ENCODE results near the gene TUBA3D.
"Not testable (repeated sequence)": the region's sequence is repeated elsewhere in the genome, so short reads cannot be mapped to it uniquely, and the experiment has no call there.

TUBA3D gene

DNA sequence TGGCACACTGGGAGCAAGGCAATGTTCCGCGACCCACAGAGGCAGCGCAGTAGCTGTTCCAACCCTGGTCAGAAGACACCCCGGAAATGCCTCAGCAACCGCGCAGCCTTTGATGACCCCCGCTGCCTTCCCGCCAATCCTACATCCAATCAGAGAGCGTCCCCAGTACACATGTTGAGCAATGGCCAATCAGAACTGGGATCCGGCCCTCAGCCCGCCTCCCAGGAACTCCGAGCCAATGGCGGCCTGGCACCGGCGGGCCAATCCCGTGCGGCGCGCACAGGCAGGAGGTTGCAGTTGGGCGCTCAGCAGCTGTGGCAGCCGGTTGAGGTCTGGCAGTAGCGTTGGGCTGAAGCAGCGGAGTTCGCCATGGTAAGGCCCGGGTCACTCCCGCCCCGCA lies at the start of gene TUBA3D:
Gene TUBA3D, plus strand, starts transcription at position 289 of the 400 bp plus-strand sequence. Its CDS starts 81 bp downstream, at position 370.
- no peak for DNase-seq (ENCODE audit: low read depth)

DNA sequence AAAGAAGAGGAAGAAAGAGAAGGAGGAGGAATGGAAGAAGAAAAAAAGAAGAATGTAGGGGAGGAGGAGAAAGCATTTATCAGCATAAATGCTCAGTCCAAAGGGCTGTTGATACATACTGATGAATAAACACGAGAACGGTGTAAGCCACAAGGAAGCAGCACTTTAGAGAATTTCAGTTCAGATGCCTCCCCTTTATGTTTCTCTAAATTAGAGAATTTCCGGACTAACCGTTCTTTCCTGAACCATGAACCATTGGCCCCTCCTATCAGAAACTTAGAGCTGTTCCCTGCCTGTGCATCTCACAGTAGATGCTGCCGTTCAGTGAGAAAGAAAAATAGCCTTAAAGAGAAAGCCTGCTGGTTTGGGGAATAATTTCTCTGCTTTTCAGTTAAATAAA lies 49.2 kb upstream of the TUBA3D start:
- DNase-seq (ENCODE audit: low read depth), result no peak

DNA sequence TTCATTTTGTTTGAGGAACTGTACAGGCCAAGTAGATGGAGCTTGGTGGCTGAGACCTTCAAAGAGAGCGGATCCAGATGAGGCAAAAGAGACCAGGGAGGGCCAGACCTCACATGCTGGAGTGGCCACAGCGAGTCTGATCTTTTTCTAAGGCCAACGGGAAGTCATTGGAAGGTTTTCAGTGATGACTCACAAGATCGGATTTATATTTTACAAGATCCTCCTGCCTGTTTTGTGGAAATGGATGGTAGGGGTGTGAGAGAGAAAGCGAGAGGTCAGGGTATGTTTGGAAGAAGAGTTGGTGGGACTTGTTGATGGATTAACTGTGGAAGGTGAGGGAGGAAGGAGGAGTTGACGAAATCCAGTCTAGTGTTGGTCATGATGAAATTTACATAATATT lies 44.6 kb upstream of the TUBA3D start:
- DNase-seq (ENCODE audit: low read depth), result no peak

DNA sequence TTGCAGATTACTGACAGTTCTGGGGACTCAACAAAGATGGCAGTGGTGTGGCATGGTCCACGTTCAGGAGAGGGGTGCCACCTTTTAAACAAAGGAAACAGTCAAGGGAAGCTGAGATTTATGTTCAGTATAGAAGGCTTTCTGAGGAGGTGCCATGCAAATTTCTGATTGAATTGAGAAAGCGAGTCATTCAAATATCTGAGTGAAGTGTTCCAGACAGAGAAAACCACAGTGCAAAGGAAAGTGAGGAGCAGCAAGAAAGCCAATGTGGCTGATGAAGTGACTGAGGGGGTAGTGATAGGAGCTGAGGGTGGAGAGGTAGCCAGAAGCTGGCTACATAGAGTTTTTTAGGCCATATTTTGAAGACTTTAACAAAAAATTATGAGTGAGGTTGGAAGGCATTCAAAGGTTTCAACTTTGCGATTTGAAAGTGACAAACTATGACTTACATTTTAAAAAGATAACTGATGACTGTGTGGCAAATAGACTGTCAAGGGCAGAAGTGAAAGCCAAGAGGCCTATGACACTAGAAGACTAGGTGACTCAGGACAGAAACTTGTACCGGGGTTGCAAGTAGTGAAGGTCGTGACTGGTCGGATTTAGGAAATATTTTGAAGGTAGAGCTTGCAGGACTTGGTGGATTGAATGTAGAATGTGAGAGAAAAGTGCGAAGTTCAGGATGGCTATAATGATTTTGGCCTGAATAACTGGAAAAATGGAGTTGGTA lies 35.0 kb upstream of the TUBA3D start:
- DNase-seq (ENCODE audit: low read depth), result not testable (repeated sequence)

DNA sequence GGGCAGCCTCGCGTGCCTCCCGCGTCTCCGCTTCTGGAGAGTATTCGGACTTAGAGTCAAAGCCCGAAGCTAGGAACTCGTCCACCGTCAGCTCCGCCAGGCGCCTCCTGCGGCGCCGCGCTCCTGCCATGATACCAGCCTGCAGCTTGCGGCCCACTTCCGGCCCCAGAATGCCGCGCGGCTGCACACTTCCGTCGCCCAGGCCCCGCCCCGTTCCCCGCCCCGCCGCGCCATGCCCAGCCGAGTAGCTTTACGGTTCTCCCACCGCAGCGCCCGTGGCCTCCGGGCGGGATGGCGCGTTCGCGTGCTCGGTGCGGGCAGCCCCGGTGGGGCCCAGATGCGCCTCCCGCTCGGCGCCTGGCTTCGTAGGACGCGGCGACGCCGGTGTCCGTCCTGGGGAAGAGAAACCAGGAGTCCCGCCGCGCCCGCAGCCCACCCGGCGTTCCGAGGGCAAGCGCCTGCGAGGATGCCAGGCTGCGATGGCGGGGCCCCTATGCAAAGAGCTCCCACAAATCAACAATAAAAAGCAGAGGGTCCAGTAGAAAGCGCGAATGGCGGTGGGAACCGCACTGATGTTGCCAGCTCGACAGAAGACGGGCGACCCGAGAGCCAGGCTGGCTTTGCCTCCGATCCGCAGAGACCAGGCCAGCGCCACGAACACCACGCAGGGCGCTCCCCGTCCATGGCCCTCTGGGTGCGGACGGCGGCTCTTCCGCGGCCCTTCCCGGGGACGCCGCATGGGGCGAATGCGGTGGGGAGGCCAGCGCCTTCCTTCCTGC lies 31.0 kb upstream of the TUBA3D start:
- not testable (repeated sequence) for DNase-seq (ENCODE audit: low read depth)

DNA sequence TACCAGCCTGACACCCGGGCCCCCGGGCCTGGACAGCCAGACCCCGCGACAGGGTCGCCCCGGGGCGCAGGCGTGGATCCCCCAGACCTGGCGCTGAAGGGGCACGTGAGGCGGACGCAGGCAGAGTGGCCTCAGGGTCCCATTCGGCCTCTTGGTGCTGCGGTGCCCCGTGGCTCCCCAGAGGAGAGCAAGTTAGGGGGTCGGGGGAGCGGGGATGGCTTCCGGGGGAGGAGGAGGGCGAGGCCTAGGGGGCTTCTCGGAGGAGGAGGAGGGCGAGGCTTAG lies 30.5 kb upstream of the TUBA3D start:
- not testable (repeated sequence) for DNase-seq (ENCODE audit: low read depth)

DNA sequence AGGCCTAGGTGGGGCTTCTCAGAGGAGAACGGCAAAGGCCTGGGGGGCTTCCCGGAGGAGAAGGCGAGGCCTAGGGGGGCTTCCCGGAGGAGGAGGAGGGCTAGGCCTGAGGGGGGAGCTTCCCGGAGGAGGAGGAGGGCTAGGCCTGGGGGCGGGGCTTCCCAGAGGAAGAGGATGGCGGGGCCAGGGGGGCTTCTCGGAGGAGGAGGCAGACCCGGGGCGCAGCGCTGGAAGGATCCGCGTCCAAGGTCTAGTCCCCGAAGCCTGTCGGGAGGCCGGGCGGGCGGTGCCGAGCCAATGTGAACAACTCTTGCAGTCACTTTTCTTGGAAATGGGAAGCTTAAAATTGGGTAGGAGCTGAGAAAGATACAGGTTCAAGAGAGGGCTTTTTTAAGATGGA lies 30.0 kb upstream of the TUBA3D start:
- no peak for DNase-seq (ENCODE audit: low read depth)

DNA sequence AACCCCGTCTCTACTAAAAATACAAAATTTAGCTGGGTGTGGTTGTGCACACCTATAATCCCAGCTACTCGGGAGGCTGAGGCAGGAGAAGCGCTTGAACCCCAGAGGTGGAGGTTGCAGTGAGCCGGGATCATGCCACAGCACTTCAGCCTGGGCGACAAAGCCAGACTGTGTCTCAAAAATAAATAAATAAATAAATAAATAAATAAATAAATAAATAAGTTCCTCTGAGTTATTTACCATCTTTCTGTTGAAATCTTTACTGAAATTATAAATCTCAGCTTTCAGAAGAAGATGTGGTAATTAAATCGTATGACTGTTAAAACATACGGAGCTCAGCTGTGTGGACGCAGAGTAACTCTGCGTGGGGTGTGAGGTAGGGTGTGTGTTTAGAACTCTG lies 27.9 kb upstream of the TUBA3D start:
- not testable (repeated sequence) for DNase-seq (ENCODE audit: low read depth)

DNA sequence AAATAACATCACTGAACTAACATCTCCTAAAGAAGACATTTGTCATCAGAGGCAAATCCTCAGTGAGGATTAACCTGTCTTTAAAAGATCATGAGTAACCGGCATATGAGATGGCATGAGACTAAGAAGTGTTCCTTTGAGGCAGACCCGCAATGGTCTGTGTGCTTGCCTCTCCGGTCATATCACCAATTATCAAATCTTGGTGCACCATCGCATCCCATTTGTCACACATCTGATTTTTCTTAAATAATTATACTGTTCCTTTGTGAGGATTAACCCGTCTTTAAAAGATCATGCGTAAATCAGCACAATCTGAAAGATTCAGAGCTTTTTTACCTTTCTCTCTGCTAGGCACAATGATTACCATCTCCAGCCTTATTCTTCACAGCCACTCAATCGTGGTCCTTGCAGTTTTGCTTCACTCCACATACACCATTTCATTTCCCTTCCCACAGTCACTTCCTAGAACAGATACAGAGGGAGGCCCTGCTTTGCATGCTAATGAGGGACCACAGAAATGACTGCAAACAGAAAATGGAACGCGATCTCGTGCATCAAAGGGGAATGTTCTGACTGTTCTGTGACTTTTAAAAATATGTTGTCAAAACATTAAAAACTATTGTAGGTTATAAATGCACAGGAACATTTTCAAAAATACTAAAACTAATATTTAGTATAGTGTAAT lies 24.5 kb upstream of the TUBA3D start:
- not testable (repeated sequence) for DNase-seq (ENCODE audit: low read depth)

DNA sequence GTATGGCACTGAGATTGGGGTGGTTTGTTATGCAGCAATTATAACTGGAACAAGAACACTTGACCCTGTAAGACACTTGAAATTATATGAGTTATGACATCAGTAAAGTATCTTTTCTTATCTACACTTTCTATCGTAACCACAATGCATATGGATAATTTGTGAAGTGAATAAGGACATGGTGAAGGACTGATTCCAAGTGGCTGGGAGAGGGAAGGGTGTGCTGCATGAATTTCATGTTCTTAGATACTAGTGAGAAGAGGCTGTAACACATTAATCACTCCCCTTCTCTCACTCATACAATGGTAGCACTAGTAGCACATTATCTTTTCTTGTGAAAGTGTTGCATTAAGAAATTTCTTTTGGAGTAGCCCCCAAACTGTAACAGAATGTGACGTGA lies 21.0 kb upstream of the TUBA3D start:
- DNase-seq (ENCODE audit: low read depth), result not testable (repeated sequence)

DNA sequence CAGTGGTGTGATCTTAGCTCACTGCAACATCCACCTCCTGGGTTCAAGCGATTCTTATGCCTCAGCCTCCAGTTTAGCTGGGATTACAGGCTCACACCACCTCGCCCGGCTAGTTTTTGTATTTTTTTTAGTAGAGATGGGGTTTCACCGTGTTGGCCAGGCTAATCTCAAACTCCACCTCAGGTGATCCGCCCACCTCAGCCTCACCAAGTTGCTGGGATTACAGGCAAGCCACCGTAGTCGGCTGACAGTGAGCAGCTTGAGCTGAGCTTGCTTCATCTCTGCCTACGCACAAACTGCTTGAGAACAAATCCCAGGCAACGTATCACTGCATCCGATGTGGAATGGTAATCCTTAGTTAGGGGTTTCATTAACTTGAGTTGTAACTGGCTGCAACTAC lies 8.2 kb upstream of the TUBA3D start:
- DNase-seq (ENCODE audit: low read depth), result not testable (repeated sequence)

DNA sequence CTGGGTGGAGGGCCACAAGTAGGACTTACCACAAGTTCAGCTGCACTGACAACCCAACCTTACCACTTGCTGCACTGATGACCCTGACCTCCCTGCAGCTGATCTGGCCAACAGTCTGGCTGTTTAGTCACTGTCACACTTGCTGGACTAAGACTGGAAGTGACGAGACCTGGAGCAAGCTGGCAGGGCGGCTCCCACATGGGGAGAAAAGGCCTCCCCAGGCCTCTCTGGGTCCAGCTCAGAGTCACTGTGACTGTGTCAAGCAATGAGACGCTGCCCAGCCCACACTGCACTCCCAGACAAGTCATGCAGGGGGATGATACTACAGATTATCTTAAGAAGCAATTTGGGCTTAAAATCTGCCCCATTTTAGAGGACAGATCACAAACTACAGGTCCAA lies 5.0 kb upstream of the TUBA3D start:
- not testable (repeated sequence) for DNase-seq (ENCODE audit: low read depth)

DNA sequence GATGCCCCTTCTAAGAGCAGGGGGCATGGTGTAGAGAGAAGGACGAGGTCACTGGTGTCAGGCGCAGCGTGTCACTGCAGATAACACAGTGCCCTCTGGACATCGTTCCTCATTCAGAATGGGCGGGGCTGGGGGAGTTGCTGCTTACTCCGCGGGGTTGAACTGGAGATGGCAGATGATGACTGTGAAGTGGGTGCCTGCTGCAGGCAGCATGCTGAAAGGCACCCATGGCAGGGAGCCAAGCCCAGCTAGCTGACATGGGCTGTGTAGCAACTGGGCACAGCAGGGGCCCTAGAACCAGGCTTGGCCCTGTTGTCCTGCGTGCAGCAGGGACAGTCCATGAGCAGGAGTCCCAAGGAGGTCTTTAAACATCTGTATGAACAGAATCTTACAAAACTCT lies 4.3 kb upstream of the TUBA3D start:
- DNase-seq (ENCODE audit: low read depth), result not testable (repeated sequence)

DNA sequence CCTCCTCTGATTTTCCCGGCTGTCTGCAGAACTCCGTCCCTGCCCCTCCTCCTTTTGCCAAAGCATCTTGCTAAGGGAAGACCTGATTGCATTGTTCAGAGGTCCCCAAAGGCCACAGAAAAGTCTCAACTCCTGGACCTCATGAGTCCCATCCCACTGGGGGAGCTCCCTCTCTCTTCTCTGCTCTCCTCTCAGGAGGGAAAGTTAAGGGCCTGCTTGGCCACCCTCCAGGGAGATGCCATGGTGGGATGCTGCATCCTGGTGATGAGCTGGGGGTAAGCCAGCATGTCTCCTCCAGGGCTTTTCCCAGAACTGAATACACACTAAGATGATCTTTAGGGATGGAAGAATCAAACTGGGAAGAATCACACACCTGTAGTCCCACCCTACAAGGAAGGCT lies 2.7 kb upstream of the TUBA3D start:
- DNase-seq (ENCODE audit: low read depth), result not testable (repeated sequence)

DNA sequence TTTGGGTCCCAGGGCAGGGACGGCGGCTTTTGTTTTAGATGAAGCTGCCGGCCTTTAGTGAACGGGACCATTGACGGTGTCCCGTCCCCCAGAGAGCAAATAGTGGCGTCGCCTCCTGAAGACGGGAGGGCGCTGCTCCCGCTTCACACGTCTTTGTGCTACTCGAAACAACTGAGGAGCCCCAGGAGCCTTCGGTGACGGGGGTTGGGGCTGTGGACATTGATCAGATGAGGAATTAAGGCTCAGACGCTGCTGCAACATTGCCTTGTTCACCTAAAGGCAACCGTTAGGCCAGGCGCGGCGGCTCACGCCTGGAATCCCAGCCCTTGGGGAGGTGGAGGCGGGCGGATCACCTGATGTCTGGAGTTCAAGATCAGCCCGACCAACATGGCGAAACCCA lies 444 bp downstream of the TUBA3D start:
- DNase-seq (ENCODE audit: low read depth), result not testable (repeated sequence)

DNA sequence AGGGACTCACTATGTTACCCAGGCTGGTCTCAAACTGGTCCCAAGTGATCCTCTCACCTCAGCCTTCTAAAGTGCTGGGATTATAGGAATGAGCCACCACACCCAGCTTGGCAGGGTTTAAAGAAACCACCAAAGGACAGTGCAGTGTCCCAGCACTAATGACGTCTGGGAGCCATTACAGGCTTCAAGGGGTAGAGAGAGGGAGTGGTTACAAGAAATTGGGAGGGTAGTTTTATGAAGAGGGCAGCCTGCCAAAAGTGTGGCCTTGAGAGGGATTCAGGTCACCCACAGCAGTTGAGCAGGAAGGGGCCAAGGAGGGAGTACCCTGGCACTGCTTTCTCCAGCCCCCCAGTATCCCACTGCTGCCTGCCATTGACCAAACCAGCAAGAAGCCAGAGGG lies 1.3 kb downstream of the TUBA3D start:
- DNase-seq (ENCODE audit: low read depth), result not testable (repeated sequence)

DNA sequence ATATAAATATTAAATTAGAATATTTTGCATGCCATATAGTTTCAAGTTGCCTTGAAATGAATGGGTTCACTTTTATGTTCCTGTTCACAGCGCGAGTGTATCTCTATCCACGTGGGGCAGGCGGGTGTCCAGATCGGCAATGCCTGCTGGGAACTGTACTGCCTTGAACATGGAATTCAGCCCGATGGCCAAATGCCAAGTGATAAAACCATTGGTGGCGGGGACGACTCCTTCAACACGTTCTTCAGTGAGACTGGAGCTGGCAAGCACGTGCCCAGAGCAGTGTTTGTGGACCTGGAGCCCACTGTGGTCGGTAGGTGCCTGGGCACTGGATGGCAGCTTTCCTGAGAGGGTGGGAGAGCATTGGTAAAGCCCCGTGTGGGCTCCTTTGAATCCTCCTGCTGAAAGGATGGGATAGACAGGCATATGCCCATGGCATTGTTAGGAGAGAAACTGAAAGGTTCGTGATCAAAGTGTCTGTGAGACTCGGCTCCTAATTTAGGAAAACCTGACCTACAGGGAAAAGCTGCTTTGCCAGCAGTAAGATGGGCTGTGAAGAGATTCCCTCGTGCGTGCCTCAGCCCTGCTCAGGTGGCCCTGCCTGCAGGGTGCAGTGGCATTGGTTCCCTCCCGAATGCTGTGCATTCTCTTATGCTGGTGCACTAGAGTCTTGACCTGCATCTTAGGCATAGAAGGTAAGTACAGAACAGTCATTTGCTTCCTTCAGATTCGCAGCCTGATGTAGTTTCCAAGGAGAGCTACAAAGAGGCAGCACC lies 2.3 kb downstream of the TUBA3D start:
- not testable (repeated sequence) for DNase-seq (ENCODE audit: low read depth)

DNA sequence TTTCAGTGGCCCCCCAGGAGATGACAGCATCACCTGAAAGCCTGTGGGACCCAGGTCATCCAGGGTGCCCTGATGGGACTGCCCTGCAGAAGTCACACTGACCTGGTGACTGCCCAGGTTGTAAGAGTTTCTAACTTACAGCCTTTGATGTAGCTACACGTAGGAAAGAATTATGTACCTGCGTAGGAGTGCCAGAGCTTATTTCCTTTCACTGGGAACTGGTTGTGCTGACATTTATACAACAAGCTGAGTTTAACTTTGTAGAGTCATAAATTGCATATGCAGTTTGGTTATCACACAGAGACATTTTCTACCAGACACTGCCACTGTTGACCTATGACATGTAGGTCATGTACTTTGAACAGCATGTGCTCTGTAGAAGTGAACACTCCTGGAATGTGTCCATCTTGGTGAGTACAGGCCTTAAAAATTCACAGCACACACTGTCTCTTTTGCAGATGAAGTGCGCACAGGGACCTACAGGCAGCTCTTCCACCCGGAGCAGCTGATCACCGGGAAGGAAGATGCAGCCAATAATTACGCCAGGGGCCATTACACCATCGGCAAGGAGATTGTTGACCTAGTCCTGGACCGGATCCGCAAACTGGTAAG lies 3.0 kb downstream of the TUBA3D start:
- DNase-seq (ENCODE audit: low read depth), result not testable (repeated sequence)

DNA sequence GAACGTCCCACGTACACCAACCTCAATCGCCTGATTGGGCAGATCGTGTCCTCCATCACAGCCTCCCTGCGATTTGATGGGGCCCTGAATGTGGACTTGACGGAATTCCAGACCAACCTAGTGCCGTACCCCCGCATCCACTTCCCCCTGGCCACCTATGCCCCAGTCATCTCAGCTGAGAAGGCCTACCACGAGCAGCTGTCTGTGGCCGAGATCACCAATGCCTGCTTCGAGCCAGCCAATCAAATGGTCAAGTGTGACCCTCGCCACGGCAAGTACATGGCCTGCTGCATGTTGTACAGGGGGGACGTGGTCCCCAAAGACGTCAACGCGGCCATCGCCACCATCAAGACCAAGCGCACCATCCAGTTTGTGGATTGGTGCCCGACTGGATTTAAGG lies 4.4 kb downstream of the TUBA3D start:
- not testable (repeated sequence) for DNase-seq (ENCODE audit: low read depth)

DNA sequence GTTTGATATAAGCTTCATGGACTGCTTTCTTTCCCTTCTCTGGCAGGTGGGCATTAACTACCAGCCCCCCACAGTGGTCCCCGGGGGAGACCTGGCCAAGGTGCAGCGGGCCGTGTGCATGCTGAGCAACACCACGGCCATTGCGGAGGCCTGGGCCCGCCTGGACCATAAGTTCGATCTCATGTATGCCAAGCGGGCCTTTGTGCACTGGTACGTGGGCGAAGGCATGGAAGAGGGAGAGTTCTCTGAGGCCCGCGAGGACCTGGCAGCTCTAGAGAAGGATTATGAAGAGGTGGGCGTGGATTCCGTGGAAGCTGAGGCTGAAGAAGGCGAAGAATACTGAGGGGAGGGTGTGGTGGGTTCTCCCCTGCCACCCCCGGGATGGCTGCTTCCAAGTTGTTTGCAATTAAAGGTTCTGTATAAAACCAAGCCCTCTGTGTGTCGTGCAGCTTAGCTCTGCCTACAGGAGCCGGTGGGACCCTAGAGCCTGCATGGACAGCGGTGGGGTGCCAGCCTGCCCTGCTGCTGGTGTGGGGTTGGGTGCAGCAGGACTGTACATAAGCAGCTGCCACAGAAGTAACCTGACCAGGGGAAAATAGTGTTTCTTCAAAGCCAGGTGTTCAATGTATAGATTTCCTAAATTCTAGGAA lies 6.7 kb downstream of the TUBA3D start:
- DNase-seq (ENCODE audit: low read depth), result not testable (repeated sequence)

Measured in non-pigmented ciliary epithelial cell (primary cell).